HepG2 (cell line): ENCODE data around the gene MYH9. TPM values are rescaled to one million over a fixed set of nuclear protein-coding genes. Genes with fewer than 3 reads are reported as not detected.
A peak's percentile ranks its signal among the peaks of the same experiment; 100 is the strongest.

ENCODE experiments used
- ATAC-seq: fragments of 200-7000 bp; cut with Tn5 transposase; 3 replicates; pipeline ENCODE4 v1.9.1; 2020; ENCODE audit warnings: mild to moderate bottlenecking, moderate library complexity
- BruUV-seq: library from RNA; stranded (reverse); fragments of 400-500 nt; replicated peaks from 2 replicates; lab custom pipeline; 2021; lab: Mats Ljungman, UMichigan
- CTCF ChIA-PET: fragments of 300-600 bp; formaldehyde crosslinking; extraction: SDS; loops from one replicate; lab custom pipeline; 2021; ENCODE audit warnings: low total read pairs, inconsistent platforms, low intra/inter-chr PET ratio; lab: Yijun Ruan, JAX
- POLR2A ChIA-PET: fragments of 350-600 bp; sonication (Branson Sonifier 250); formaldehyde crosslinking; loops from one replicate; lab custom pipeline; 2020; ENCODE audit warnings: antibody characterized with exemption, inconsistent platforms; lab: Yijun Ruan, JAX
- DNase-seq: peaks from one replicate; pipeline ENCODE4 v3.0.0-alpha.2; 2015; ENCODE audit warnings: low spot score
- FAIRE-seq: peaks from 3 replicates; lab custom pipeline; 2011; peaks lifted over from hg19 to GRCh38; lab: Jason Lieb, UNC
- H2AFZ ChIP-seq: one replicate; pipeline ENCODE4 v1.6.1; 2011; ENCODE audit warnings: low read length, inconsistent platforms
- H3K27ac ChIP-seq: fragments of 300-600 bp; 3 replicates; pipeline ENCODE4 v1.8.0; 2011; ENCODE audit warnings: mixed run types, mild to moderate bottlenecking, mixed read lengths, low read length, inconsistent platforms; ENCODE audit not compliant: insufficient read depth; ENCODE audit errors: extremely low read length
- H3K27me3 ChIP-seq, 2 experiments: fragments of 200-600 bp in 1 of 2; 2 replicates in 1 of 2; 3 replicates in 1 of 2; pipeline versions ENCODE4 v1.6.0 to v1.8.0; 2011; ENCODE audit warnings: low read length in 2 of 2, mild to moderate bottlenecking in 2 of 2, moderate library complexity in 2 of 2, inconsistent platforms in 1 of 2; ENCODE audit not compliant: insufficient read depth in 2 of 2, control insufficient read depth in 1 of 2
- H3K36me3 ChIP-seq, 2 experiments: fragments of 200-600 bp in 1 of 2; replicated peaks in 1 of 2; 2 replicates in 1 of 2; 3 replicates in 1 of 2; pipeline versions ENCODE4 v1.5.1 to v1.8.0; 2011; ENCODE audit warnings: low read length in 2 of 2, inconsistent platforms in 1 of 2; ENCODE audit not compliant: insufficient read depth in 2 of 2, control insufficient read depth in 1 of 2
- H3K4me1 ChIP-seq: 2 replicates; pipeline ENCODE4 v1.5.1; 2012; ENCODE audit warnings: low read length, inconsistent platforms; ENCODE audit not compliant: insufficient read depth
- H3K4me2 ChIP-seq: 2 replicates; pipeline ENCODE4 v1.6.0; 2011; ENCODE audit warnings: low read depth, low read length, inconsistent platforms
- H3K4me3 ChIP-seq, 3 experiments: fragments of 200-600 bp in 1 of 3; sonication (generic), shearing (Covaris generic) in 1 of 3; replicated peaks in 1 of 3; 2 replicates each; pipeline ENCODE4 v1.5.1; 2011 to 2016; ENCODE audit warnings: low read length in 3 of 3, inconsistent platforms in 2 of 3, low read depth in 2 of 3, mild to moderate bottlenecking in 2 of 3, control low read depth in 1 of 3, mixed read lengths in 1 of 3; ENCODE audit not compliant: insufficient read depth in 1 of 3
- H3K79me2 ChIP-seq: one replicate; pipeline ENCODE4 v1.6.1; 2011; ENCODE audit warnings: low read length, inconsistent platforms; ENCODE audit not compliant: insufficient read depth
- H3K9ac ChIP-seq: 2 replicates; pipeline ENCODE4 v1.6.0; 2011; ENCODE audit warnings: mild to moderate bottlenecking, low read depth, low read length, inconsistent platforms; ENCODE audit not compliant: insufficient read depth
- H3K9me3 ChIP-seq: 2 replicates; pipeline ENCODE4 v1.5.1; 2012; ENCODE audit warnings: mild to moderate bottlenecking, low read length
- H4K20me1 ChIP-seq: 2 replicates; pipeline ENCODE4 v1.6.0; 2011; ENCODE audit warnings: inconsistent platforms, mild to moderate bottlenecking, low read length, moderate library complexity; ENCODE audit not compliant: insufficient read depth
- DNMT3B ChIP-seq: conservative IDR thresholded peaks from 2 replicates; pipeline ENCODE4 v1.6.1; 2016; ENCODE audit warnings: missing biosample characterization, control low read depth
- EEA1 ChIP-seq: sonication (generic); formaldehyde crosslinking; IDR thresholded peaks from 2 replicates; pipeline ENCODE4 v1.5.1; 2020; ENCODE audit warnings: mild to moderate bottlenecking, missing genetic modification reagents, borderline replicate concordance
- EHMT2 ChIP-seq: fragments of 200-600 bp; sonication (generic); IDR thresholded peaks from 2 replicates; pipeline ENCODE4 v1.7.0; 2017; ENCODE audit warnings: antibody characterized with exemption, low read depth, low read length, borderline replicate concordance
- FOSL2 ChIP-seq: sonication (generic); formaldehyde crosslinking; IDR thresholded peaks from 2 replicates; pipeline ENCODE4 v1.4.0; 2020; ENCODE audit warnings: missing genetic modification reagents
- GATAD2A ChIP-seq: IDR thresholded peaks from 2 replicates; pipeline ENCODE4 v1.6.1; 2016
- KLF16 ChIP-seq, 2 experiments: sonication (generic) in 1 of 2; formaldehyde crosslinking in 1 of 2; IDR thresholded peaks; 2 replicates each; pipeline versions ENCODE4 v1.6.1 to v1.8.0; 2016 to 2023; ENCODE audit warnings: missing genetic modification reagents in 2 of 2, missing compliant biosample characterization in 1 of 2
- PAWR ChIP-seq: sonication (generic); formaldehyde crosslinking; IDR thresholded peaks from 2 replicates; pipeline ENCODE4 v1.4.0; 2020; ENCODE audit warnings: missing genetic modification reagents, mild to moderate bottlenecking, borderline replicate concordance
- ZNF33A ChIP-seq: sonication (generic); formaldehyde crosslinking; IDR thresholded peaks from 2 replicates; pipeline ENCODE4 v1.5.1; 2020; ENCODE audit warnings: missing genetic modification reagents, mild to moderate bottlenecking, moderate library complexity, borderline replicate concordance
- ZNF547 ChIP-seq: sonication (generic); formaldehyde crosslinking; IDR thresholded peaks from 2 replicates; pipeline ENCODE4 v1.5.1; 2020; ENCODE audit warnings: mild to moderate bottlenecking, missing genetic modification reagents
- ZNF766 ChIP-seq: sonication (generic); formaldehyde crosslinking; IDR thresholded peaks from 2 replicates; pipeline ENCODE4 v1.5.0; 2020; ENCODE audit warnings: missing genetic modification reagents, borderline replicate concordance
- ZZZ3 ChIP-seq: sonication (generic); formaldehyde crosslinking; IDR thresholded peaks from 2 replicates; pipeline ENCODE4 v1.4.0; 2020; ENCODE audit warnings: missing genetic modification reagents, mild to moderate bottlenecking, borderline replicate concordance
- WGBS: methylation state at CpG from one replicate; pipeline ENCODE4 v1.1.6; 2017; ENCODE audit warnings: low lambda C conversion rate; 5-methylcytosine and 5-hydroxymethylcytosine counted together
- in situ Hi-C: cut with HindIII; loops from 2 replicates; pipeline ENCODE4 v1.10.0; 2017; ENCODE audit warnings: low pct_unique_long_range_greater_than_20kb; ENCODE audit not compliant: extremely low pct_ligation_motif_present
- intact Hi-C: fragments of 100-400 bp; cut with micrococcal nuclease; formaldehyde crosslinking; loops from one replicate; pipeline ENCODE4 v1.10.0; 2022; ENCODE audit not compliant: unreplicated experiment
- polyA plus RNA-seq, 8 experiments: library from polyadenylated mRNA; depleted of rRNA in 3 of 8; stranded (reverse) in 7 of 8; unstranded in 1 of 8; fragments of >200 nt; fragmentation: Illumina TruSeq in 4 of 8; extraction: Trizol in 4 of 8; gene quantifications; 2 replicates each; pipeline versions ENCODE4 v1.2.1 to v1.2.3, GENCODE V29; 2011 to 2016; ENCODE audit warnings: low read depth in 4 of 8, missing spikeins in 1 of 8, mixed read lengths in 1 of 8; ENCODE audit not compliant: insufficient read depth in 1 of 8
- total RNA-seq, 5 experiments: library from RNA; depleted of rRNA; stranded (reverse); fragments of >200 nt; fragmentation: Illumina TruSeq; extraction: Trizol; gene quantifications; 2 replicates each; pipeline ENCODE4 v1.2.3, GENCODE V29; 2016; ENCODE audit warnings: low read depth in 1 of 5
- TF ChIP-seq, protein P1 (sequence below): sonication (generic); formaldehyde crosslinking; IDR thresholded peaks from 2 replicates; pipeline ENCODE4 v1.4.0; 2020; ENCODE audit warnings: missing genetic modification reagents, mild to moderate bottlenecking, borderline replicate concordance
- TF ChIP-seq, protein P2 (sequence below): sonication (generic); formaldehyde crosslinking; IDR thresholded peaks from 2 replicates; pipeline ENCODE4 v1.8.0; 2022; ENCODE audit warnings: missing genetic modification reagents, mild to moderate bottlenecking, inconsistent platforms, borderline replicate concordance
- TF ChIP-seq, protein P3 (sequence below): sonication (generic); formaldehyde crosslinking; IDR thresholded peaks from 2 replicates; pipeline ENCODE4 v1.4.0; 2020; ENCODE audit warnings: missing genetic modification reagents
- TF ChIP-seq, protein P4 (sequence below): sonication (generic); formaldehyde crosslinking; conservative IDR thresholded peaks from 2 replicates; pipeline ENCODE4 v1.8.0; 2022; ENCODE audit warnings: mild to moderate bottlenecking, moderate library complexity, missing genetic modification reagents
- TF ChIP-seq, protein P5 (sequence below): IDR thresholded peaks from 2 replicates; pipeline ENCODE4 v1.6.1; 2018; ENCODE audit warnings: missing genetic modification reagents, mild to moderate bottlenecking, missing compliant biosample characterization

MYH9 gene
- total and polyA plus RNA-seq, 2 of the 13 experiments (the other 11 are each of a cell fraction or from before 2014, with no cell fraction given) = 50.7 to 98.5 TPM

DNA sequence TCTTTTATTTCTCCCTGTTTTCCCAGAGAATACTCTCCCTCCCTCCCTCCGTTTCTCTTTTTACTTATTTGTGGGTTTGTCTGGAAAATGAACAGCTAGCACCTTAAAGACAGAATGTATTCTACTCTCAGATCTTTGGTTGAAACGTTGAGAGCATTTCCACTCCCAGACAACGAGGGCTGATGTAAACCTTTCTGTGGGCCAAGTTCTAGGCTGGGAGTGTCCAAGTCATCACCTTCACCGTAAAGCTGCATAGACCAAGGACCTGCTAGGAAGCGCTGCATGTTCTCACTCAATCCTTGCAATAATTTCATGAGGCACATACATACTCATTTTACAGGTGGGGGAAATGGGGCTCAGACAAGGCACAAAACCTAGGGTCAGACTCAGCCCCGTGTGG, 32.4 kb downstream of the MYH9 start:
- DNase-seq (no peak), ATAC-seq (no peak), FAIRE-seq (peak; percentile 26)
- WGBS = 49% methylated on average over 6 of the region's 6 CpGs
- peaks cover 85% of the 10 kb centered on the region for H3K79me2 ChIP-seq
- in situ Hi-C loops (no loop called here), intact Hi-C loops (no loop called here)
- H2AFZ ChIP-seq = no peak overlapping the region
- ChIA-PET POLR2A (interaction anchor here (0.9 to 5.8 kb wide), 6 partner anchors 9 to 55 kb away, joined by 3 to 97 read pairs (median 4); partner anchors contain the start of gene MYH9), CTCF (no interaction called here)
- BruUV-seq = no TSS peak
- H4K20me1 ChIP-seq = peaks cover 8% of the 10 kb centered on the region
- H3K4me1 ChIP-seq = peaks cover 100% of the 10 kb centered on the region
- H3K27me3 ChIP-seq = no peaks in the 10 kb centered on the region; a peak in 1 of 5 replicates
- H3K9me3 ChIP-seq = no peaks in the 10 kb centered on the region
- H3K36me3 ChIP-seq = peaks cover 1 to 7% of the 10 kb centered on the region in 2 experiments; a peak in 2 of 5 replicates
- no peak overlapping the region for H3K4me3 ChIP-seq
- peak overlapping the region; percentile 56 for H3K27ac ChIP-seq
- H3K9ac ChIP-seq = peak overlapping the region; percentile 19; the same call in 1 of the 2 replicates
- peak overlapping the region; percentile 31 for H3K4me2 ChIP-seq
- TF ChIP-seq ZZZ3 = no peak
- TF ChIP-seq, protein P1, sequence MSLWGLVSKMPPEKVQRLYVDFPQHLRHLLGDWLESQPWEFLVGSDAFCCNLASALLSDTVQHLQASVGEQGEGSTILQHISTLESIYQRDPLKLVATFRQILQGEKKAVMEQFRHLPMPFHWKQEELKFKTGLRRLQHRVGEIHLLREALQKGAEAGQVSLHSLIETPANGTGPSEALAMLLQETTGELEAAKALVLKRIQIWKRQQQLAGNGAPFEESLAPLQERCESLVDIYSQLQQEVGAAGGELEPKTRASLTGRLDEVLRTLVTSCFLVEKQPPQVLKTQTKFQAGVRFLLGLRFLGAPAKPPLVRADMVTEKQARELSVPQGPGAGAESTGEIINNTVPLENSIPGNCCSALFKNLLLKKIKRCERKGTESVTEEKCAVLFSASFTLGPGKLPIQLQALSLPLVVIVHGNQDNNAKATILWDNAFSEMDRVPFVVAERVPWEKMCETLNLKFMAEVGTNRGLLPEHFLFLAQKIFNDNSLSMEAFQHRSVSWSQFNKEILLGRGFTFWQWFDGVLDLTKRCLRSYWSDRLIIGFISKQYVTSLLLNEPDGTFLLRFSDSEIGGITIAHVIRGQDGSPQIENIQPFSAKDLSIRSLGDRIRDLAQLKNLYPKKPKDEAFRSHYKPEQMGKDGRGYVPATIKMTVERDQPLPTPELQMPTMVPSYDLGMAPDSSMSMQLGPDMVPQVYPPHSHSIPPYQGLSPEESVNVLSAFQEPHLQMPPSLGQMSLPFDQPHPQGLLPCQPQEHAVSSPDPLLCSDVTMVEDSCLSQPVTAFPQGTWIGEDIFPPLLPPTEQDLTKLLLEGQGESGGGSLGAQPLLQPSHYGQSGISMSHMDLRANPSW (CRISPR knock-in tag) = no peak
- 0 out of 2 replicates have a peak, but pooled peaks have one; percentile 49 for TF ChIP-seq DNMT3B (CRISPR knock-in tag)
- TF ChIP-seq, protein P2, sequence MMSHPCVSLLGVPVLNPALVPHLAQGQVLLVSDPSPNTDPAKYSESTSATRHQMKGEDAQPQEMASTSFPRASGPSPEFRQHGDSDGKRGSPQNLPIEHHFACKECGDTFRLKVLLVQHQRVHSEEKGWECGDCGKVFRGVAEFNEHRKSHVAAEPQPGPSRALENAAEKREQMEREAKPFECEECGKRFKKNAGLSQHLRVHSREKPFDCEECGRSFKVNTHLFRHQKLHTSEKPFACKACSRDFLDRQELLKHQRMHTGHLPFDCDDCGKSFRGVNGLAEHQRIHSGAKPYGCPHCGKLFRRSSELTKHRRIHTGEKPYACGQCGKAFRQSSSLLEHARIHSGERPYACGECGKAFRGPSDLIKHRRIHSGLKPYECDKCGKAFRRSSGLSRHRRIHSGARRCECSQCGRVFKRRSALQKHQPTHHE (CRISPR knock-in tag) = no peak
- no peak for TF ChIP-seq FOSL2 (CRISPR knock-in tag)
- TF ChIP-seq, protein P3, sequence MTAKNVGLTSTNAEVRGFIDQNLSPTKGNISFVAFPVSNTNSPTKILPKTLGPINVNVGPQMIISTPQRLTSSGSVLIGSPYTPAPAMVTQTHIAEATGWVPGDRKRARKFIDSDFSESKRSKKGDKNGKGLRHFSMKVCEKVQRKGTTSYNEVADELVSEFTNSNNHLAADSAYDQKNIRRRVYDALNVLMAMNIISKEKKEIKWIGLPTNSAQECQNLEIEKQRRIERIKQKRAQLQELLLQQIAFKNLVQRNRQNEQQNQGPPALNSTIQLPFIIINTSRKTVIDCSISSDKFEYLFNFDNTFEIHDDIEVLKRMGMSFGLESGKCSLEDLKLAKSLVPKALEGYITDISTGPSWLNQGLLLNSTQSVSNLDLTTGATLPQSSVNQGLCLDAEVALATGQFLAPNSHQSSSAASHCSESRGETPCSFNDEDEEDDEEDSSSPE = no peak
- TF ChIP-seq KLF16 (CRISPR knock-in tag; IDR thresholded peaks at IDR 0.05) = no peak
- no peak for TF ChIP-seq PAWR (CRISPR knock-in tag)
- TF ChIP-seq, protein P4, sequence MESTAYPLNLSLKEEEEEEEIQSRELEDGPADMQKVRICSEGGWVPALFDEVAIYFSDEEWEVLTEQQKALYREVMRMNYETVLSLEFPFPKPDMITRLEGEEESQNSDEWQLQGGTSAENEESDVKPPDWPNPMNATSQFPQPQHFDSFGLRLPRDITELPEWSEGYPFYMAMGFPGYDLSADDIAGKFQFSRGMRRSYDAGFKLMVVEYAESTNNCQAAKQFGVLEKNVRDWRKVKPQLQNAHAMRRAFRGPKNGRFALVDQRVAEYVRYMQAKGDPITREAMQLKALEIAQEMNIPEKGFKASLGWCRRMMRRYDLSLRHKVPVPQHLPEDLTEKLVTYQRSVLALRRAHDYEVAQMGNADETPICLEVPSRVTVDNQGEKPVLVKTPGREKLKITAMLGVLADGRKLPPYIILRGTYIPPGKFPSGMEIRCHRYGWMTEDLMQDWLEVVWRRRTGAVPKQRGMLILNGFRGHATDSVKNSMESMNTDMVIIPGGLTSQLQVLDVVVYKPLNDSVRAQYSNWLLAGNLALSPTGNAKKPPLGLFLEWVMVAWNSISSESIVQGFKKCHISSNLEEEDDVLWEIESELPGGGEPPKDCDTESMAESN (CRISPR knock-in tag) = no peak
- 0 out of 2 replicates have a peak, but pooled peaks have one; percentile 7 for TF ChIP-seq GATAD2A (CRISPR knock-in tag)
- no peak for TF ChIP-seq ZNF547 (CRISPR knock-in tag)
- TF ChIP-seq EEA1 (CRISPR knock-in tag) = no peak
- no peak for TF ChIP-seq ZNF33A (CRISPR knock-in tag)
- no peak for TF ChIP-seq EHMT2
- TF ChIP-seq, protein P5, sequence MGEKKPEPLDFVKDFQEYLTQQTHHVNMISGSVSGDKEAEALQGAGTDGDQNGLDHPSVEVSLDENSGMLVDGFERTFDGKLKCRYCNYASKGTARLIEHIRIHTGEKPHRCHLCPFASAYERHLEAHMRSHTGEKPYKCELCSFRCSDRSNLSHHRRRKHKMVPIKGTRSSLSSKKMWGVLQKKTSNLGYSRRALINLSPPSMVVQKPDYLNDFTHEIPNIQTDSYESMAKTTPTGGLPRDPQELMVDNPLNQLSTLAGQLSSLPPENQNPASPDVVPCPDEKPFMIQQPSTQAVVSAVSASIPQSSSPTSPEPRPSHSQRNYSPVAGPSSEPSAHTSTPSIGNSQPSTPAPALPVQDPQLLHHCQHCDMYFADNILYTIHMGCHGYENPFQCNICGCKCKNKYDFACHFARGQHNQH (CRISPR knock-in tag) = no peak
- no peak for TF ChIP-seq ZNF766 (CRISPR knock-in tag)
